ENCODE data around the gene COL18A1. TPM values are rescaled to one million over a fixed set of nuclear protein-coding genes. Genes with fewer than 3 reads are reported as not detected.

Gene COL18A1
- total and polyA plus RNA-seq, 4 donors = 44.9 to 308 (median 232) TPM

- WGBS = 90% methylated on average over 19 of the region's 19 CpGs
- no peak overlapping the region for H3K9ac ChIP-seq (ENCODE audit: low read depth in 1 of 2, low read length in 2 of 2)
These were observed 16.2 kb upstream of the COL18A1 start for GRCh38 chr21:45388611-45389296.

More at GRCh38 chr21:45388611-45389296, 16.2 kb upstream of the COL18A1 start:
- no peak for DNase-seq (ENCODE audit: low spot score)
- no peaks in the 10 kb centered on the region for H3K36me3 ChIP-seq (ENCODE audit: control insufficient read depth in 4 of 4, insufficient read depth in 3 of 4, low read depth in 1 of 4, low read length in 3 of 4)
- peaks cover 0 to 3% (median 2%) of the 10 kb centered on the region in 4 donors for H3K4me1 ChIP-seq (ENCODE audit: control insufficient read depth in 4 of 4, insufficient read depth in 4 of 4, low read length in 3 of 4)
- H3K27me3 ChIP-seq (ENCODE audit: control insufficient read depth in 4 of 4, insufficient read depth in 4 of 4, low read length in 3 of 4) = no peaks in the 10 kb centered on the region
- no peak overlapping the region for H3K27ac ChIP-seq (ENCODE audit: low read depth in 1 of 2, low read length in 2 of 2)
- H3K9me3 ChIP-seq (ENCODE audit: control insufficient read depth in 4 of 4, low read length in 3 of 4) = no peaks in the 10 kb centered on the region
- no peak overlapping the region for H3K4me3 ChIP-seq (ENCODE audit: low read depth in 1 of 3, low read length in 3 of 3)
- TF ChIP-seq MAX (IDR thresholded peaks at IDR 0.05) (no peak), HNF4G (IDR thresholded peaks at IDR 0.05) (no peak), YY1 (IDR thresholded peaks at IDR 0.05) (no peak), RAD21 (IDR thresholded peaks at IDR 0.05) (no peak), TAF1 (conservative IDR thresholded peaks at IDR 0.05) (no peak), ATF3 (IDR thresholded peaks at IDR 0.05) (no peak), ZBTB33 (IDR thresholded peaks at IDR 0.05) (no peak), JUND (IDR thresholded peaks at IDR 0.05) (no peak), SP1 (IDR thresholded peaks at IDR 0.05) (no peak), RXRA (IDR thresholded peaks at IDR 0.05) (no peak), NR2F2 (IDR thresholded peaks at IDR 0.05) (no peak), CTCF (IDR thresholded peaks at IDR 0.05; ENCODE audit: low read depth, low read length, missing input control) (no peak), HNF4A (conservative IDR thresholded peaks at IDR 0.05) (no peak), EGR1 (IDR thresholded peaks at IDR 0.05; ENCODE audit: low read depth in 2 of 2) (no peak), FOXA2 (IDR thresholded peaks at IDR 0.05) (no peak), FOXA1 (IDR thresholded peaks at IDR 0.05) (no peak), REST (IDR thresholded peaks at IDR 0.05) (no peak), GABPA (IDR thresholded peaks at IDR 0.05 in 1 of 2, conservative IDR thresholded peaks at IDR 0.05 in 1 of 2) (no peak)

All from liver (tissue), 9 donors.